Measurements from ENCODE around the gene WDR47.

WDR47 gene

GRCh38 chr1:109041621-109042468, at the start of gene WDR47:
TSS of gene WDR47 (minus strand) at chr1:109042102. CDS start at chr1:109023512, 18,590 bp downstream.
- peak; percentile 80 for DNase-seq (ENCODE audit: low read depth)

- no peak for DNase-seq (ENCODE audit: low read depth)
These were observed 49.4 kb upstream of the WDR47 start for GRCh38 chr1:109091078-109091838.

GRCh38 chr1:109090196-109091077, 48.5 kb upstream of the WDR47 start, which contains the start of gene TMEM167B:
TSS of gene TMEM167B (plus strand) at chr1:109090764. CDS start at chr1:109090873, 109 bp downstream.
- peak; percentile 87 for DNase-seq (ENCODE audit: low read depth)

DNA sequence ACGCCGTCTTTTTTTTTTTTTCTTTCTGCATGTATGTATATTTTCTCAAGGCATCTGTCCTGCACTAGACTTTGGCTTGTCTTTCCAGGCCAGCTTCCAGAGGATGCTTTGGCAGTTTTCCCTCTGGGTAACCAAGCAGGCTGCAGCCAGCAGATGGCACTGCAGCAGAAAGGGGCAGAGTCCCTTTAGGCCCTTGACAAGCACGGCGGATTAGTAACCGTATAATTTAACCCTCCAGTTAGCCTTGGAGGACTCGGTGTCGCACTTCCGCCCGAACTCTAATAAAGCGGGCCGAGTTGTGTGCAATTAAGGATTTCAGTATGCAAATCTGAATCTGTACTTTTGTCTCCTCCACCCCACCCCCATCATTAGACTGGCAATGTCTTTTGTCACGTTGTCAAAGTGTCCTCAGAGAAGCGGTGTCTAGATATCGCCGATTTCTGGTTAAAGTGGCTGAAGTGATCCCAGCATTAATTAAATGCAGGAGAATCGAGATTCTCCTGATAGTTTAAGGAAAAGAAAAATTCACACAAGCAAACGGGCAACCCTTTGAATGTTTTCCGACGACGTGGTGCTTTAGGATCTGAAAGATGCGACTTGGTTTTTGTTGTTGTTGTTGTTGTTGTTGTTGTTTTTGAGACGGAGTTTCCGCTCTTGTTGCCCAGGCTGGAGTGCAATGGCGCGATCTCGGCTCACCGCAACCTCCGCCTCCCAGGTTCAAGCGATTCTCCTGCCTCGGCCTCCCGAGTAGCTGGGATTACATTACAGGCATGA, 47.5 kb upstream of the WDR47 start:
- no peak for DNase-seq (ENCODE audit: low read depth)

DNA sequence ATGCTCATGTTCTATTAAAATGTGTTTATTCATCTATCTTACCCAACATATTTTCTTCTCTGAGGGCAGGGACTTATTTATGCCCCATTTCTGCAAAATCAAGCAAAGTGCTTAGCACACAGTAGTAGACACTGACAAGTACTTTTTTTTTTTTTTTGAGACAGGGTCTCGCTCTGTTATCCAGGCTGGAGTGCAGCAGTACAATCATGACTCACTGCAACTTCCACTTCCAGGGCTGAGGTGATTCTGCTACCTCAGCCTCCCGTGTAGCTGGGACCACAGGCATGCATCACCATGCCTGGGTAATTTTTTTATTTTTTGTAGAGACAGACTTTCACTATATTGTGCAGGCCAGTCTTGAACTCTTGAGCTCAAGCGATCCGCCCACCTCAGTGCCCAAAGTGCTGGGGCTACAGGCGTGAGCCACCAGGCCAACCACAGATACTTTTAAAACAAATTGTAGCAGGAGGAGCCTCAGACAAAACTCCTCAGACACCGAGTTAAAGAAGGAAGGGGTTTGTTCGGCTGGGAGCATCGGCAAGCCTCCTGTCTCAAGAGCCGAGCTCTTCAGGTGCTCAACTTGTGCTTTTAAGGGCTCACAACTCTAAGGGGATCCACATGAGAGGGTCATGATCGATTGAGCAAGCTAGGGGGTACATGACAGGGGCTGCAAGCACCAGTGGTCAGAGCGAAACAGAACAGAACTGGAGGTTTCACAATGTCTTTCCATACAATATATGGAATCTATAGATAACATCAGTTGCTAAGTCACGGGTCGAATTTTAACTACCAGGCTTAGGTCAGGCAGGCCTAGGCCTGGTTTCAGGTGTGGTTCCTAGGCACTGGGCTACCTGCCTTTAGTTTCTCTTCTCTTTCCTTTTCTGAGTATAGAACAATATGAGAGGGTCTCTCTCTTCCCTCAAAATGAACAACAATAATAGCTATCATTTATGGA, 42.9 kb upstream of the WDR47 start:
- DNase-seq (ENCODE audit: low read depth) = no peak

GRCh38 chr1:109083923-109084322, 42.0 kb upstream of the WDR47 start:
- no peak for DNase-seq (ENCODE audit: low read depth)

GRCh38 chr1:109083501-109083900, 41.6 kb upstream of the WDR47 start:
- DNase-seq (ENCODE audit: low read depth) = no peak

DNA sequence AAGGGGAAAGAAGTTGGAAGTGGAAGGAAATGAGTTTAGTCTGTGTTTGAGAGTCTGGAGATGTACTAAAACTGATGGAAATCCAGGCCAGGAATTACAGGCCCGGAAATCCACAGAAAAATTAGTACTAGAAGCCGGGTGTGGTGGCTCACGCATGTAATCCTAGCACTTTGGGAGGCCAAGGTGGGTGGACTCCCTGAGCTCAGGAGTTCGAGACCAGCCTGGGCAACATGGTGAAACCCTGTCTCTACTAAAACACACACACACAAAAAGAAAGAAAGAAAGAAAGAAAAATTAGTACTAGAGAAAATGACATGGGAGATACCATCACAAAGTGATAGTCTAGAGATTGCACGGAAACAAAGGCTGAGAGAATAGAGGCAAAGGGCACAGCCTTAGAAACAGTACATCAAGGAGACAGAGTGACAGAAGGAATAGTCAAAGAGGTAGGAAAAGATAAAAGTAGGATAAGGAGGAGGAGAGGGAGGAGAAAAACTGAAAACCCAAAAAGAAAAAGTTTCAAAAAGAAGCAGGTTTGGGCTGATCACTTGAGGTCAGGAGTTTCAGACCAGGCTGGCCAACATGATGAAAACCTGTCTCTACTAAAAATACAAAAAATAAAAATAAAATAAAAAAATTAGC, 38.7 kb upstream of the WDR47 start:
- no peak for DNase-seq (ENCODE audit: low read depth)

DNA sequence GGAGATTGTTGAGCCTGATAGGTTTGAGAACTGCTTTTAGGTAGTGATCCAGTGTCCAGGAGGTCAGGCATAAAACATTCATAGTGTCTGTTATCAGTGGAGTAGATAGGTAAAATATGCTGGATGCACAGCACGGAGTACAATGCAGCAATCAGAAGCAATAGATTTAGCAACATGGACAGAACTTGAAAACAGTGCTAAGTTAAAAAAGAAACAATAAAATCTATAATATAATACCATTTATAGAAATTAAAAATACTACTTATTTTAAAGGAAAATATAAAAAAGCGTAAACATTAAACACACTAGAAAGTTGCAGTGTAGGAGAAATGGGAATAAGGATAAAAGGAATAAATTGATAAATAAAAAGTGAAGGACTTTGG, 37.3 kb upstream of the WDR47 start:
- DNase-seq (ENCODE audit: low read depth) = no peak

DNA sequence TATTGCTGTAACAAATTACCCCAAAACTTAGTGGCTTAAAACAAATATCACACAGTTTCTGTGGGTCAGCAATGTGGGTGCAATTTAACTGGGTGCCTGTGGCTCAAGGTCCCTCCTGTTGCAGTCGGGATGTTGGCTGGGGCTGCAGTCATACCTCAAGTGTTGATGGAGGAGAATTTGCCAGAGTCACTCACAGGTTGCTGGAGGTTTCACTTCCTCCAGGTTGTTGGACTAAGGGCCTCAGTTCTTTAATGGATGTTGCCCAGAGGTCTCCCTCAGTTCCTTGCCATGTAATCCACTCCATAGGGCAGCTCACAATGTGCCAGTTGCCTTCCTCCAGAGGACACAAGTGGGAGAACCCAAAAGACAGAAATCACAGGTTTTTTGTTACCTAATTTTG, 36.4 kb upstream of the WDR47 start:
- no peak for DNase-seq (ENCODE audit: low read depth)

GRCh38 chr1:109075531-109076490, 33.9 kb upstream of the WDR47 start, which contains the start of gene TAF13:
TSS of gene TAF13 (minus strand) at chr1:109076003. CDS start at chr1:109075947, 56 bp downstream.
- peak; percentile 77 for DNase-seq (ENCODE audit: low read depth)

GRCh38 chr1:109069294-109069693, 27.4 kb upstream of the WDR47 start:
- DNase-seq (ENCODE audit: low read depth) = no peak

GRCh38 chr1:109067883-109068282, 26.0 kb upstream of the WDR47 start:
- no peak for DNase-seq (ENCODE audit: low read depth)

- no peak for DNase-seq (ENCODE audit: low read depth)
These were observed 23.2 kb upstream of the WDR47 start for GRCh38 chr1:109065137-109065536.

DNA sequence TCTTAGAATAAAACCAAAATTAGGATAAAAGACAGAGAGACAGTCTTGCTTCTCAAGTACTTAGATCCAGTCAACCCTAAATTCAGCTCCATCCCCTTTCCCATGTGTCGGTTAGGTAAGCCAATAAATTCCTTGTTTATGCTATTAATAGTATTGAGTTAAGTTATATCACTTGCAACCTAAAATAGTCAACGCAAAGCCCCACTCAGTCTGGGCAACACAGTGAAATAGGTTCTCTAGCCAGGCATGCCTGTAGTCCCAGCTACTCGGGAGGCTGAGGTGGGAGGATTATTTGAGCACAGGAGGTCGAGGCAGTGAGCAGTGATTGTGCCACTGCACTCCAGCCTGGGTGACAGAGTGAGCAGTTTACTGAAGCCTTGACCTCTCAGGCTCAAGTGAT, 19.3 kb upstream of the WDR47 start:
- no peak for DNase-seq (ENCODE audit: low read depth)

DNA sequence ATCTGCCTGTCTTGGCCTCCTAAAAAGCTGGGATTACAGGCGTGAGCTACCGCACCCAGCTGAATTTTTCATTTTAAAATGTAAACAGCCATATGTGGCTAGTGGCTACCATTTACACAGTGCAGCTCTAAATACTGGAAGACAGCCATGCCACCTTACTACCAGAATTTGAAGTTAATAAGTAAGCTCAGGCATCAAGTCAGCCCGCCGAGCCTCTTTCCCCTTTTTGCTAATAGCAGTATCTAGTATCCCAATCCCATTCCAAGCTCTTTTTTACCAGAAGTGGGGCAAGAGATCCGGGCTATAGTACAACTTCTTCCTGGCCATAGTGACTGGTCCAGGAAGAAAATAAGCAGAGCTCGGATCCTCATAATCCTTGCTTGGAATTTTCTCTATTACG, 18.8 kb upstream of the WDR47 start:
- DNase-seq (ENCODE audit: low read depth) = no peak

DNA sequence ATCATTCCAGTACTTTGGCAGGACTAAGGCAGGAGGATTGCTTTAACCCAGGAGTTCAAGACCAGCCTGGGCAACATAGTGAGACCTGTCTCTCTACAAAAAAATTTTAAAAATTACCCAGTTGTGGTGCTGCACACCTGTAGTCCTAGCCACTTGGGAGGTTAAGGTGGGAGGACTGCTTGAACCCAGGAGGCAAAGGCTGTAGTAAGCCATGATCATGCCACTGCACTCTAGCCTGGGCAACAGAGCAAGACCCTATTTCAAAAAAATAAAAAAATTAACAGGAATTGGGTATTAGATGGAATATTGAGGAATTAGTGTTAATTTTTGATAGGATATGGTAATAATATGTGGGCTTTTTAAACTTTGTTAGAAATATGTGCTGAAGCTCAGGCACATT, 17.1 kb upstream of the WDR47 start:
- DNase-seq (ENCODE audit: low read depth) = no peak

DNA sequence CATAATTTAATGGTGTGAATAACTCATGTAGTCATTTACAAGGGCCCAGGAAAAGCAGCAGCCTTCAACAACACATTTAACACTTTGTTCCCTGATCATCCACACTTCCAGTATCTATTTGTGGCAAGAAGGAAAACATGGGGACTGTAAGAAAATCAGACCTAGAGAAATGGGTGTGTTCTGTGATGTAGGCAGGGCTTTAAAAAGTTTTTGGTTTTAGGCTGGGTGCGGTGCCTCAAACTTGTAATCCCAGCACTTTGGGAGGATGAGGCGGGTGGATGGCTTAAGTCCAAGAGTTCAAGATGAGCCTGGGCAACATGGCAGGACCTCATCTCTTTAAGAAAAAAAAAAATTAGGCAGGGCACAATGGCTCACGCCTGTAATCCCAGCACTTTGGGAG, 14.2 kb upstream of the WDR47 start:
- DNase-seq (ENCODE audit: low read depth) = no peak

All from non-pigmented ciliary epithelial cell (primary cell).